Measurements from ENCODE around the gene ZNF275. TPM values are rescaled to one million over a fixed set of nuclear protein-coding genes. Genes with fewer than 3 reads are reported as not detected.

Gene ZNF275
- total and polyA plus RNA-seq, 2 of the 8 experiments (the other 6 are each of a cell fraction or from before 2014, with no cell fraction given) = 8.2 to 9.1 TPM

DNA sequence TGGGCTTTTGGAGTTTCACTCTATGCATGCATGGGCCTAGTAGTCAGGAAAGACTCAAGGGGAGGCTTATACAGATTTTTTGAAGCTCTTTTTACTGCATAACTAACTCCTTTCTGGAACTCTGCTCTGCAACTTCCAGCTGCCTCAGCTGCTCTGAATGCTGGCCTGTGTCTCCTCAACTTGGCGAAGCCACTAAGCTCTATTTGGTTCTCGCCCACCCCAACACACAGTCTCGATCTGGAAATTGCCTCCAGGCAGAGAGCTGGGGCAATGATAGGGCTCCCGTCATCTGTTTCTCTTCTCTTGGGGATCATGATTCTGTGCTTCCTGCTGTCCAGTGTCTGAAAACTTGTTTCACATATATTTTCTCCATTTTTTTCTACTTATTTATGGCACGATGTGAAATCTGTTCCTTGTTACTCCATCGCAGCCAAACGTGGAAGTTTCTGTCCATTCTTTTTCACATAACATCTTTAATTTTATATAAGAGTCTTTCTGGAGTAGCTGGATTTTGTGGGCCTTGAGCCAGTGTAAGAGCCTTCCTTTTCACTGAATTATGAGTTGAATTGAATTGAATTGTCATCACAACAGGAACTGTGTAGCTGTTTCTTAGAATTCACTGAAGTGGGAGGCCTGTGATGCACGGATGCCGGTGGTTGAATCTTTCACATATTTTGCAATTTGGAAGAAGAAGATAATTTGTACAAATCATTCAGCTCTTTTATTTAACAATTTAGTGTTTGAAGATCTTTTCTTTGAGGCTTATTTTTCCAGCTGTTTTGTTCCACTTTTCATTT is 9.0 kb downstream of the ZNF275 start:
- ChIA-PET CTCF (ENCODE audit: partially characterized antibody) (interaction anchor here (1.7 kb wide), 1 partner anchor 11 kb away, joined by 5 read pairs; no protein-coding TSS in a partner anchor), POLR2A (ENCODE audit: partially characterized antibody) (no interaction called here)
- no peak overlapping the region for H3K4ac ChIP-seq (replicated peaks; ENCODE audit: insufficient read length, low read depth, low read length)
- no peaks in the 10 kb centered on the region for H3K79me1 ChIP-seq (ENCODE audit: low read depth, low read length)
- H3K27ac ChIP-seq (ENCODE audit: low read depth, low read length) = no peak overlapping the region
- H3K79me2 ChIP-seq (ENCODE audit: control insufficient read depth in 1 of 2, insufficient read depth in 2 of 2, low read length in 2 of 2) = no peaks in the 10 kb centered on the region; a peak in 1 of 4 replicates
- no peaks in the 10 kb centered on the region; a peak in 1 of 7 replicates for H3K4me1 ChIP-seq (replicated peaks in 1 of 4; ENCODE audit: control insufficient read depth in 3 of 4, insufficient read depth in 4 of 4, low read length in 3 of 4)
- no peak overlapping the region for H2AFZ ChIP-seq (ENCODE audit: low read length)
- H2BK15ac ChIP-seq (ENCODE audit: low read length) = no peak overlapping the region
- H3K14ac ChIP-seq (ENCODE audit: insufficient read length) = no peak overlapping the region
- no peaks in the 10 kb centered on the region for H3K9me3 ChIP-seq (ENCODE audit: insufficient read depth in 2 of 2, low read depth in 1 of 2, low read length in 1 of 2)
- H4K8ac ChIP-seq (ENCODE audit: extremely low read depth, insufficient read depth, low read length) = no peak overlapping the region
- H3K9ac ChIP-seq (replicated peaks in 1 of 4; ENCODE audit: extremely low read depth in 1 of 4, low read depth in 3 of 4, low read length in 3 of 4) = no peak overlapping the region
- no peak overlapping the region for H2BK120ac ChIP-seq (replicated peaks; ENCODE audit: low read depth, low read length)
- no peak overlapping the region for H3K4me3 ChIP-seq (ENCODE audit: extremely low read depth in 1 of 4, insufficient read depth in 2 of 4, low read depth in 3 of 4, low read length in 4 of 4)
- no peak overlapping the region for H3K23ac ChIP-seq (ENCODE audit: insufficient read length)
- H3K23me2 ChIP-seq (ENCODE audit: low read depth, low read length) = no peaks in the 10 kb centered on the region
- H3K56ac ChIP-seq (replicated peaks; ENCODE audit: insufficient read length, low read depth, low read length) = no peak overlapping the region
- H2BK20ac ChIP-seq (ENCODE audit: low read length) = no peak overlapping the region
- DNase-seq (ENCODE audit: low read depth in 1 of 2, low spot score in 2 of 2) (no peak), FAIRE-seq (no peak)
- WGBS, 2 experiments (ENCODE audit: extremely low coverage in 1 of 2, insufficient coverage in 1 of 2, insufficient read length in 1 of 2, insufficient replicate concordance in 2 of 2, low coverage in 1 of 2, low lambda C conversion rate in 2 of 2, missing lambda C conversion rate in 1 of 2) = 92% methylated on average over 9 of the region's 9 CpGs; no CpG with 5 or more reads in 1 of the 2 experiments
- no peak overlapping the region for H4K91ac ChIP-seq (replicated peaks; ENCODE audit: insufficient read length, low read length)
- H4K20me1 ChIP-seq (replicated peaks in 1 of 2; ENCODE audit: control insufficient read depth in 1 of 2, insufficient read depth in 2 of 2, low read length in 2 of 2) = peaks cover 0 to 1% of the 10 kb centered on the region in 2 experiments
- H3K4me2 ChIP-seq (ENCODE audit: insufficient read depth in 1 of 2, low read depth in 2 of 2, low read length in 2 of 2) = no peak overlapping the region
- H3K36me3 ChIP-seq (ENCODE audit: control insufficient read depth in 2 of 4, insufficient read depth in 4 of 4, low read length in 3 of 4) = peaks cover 0 to 11% (median 5%) of the 10 kb centered on the region in 4 experiments; a peak in 5 of 8 replicates
- no peak overlapping the region for H2BK12ac ChIP-seq (ENCODE audit: low read depth, low read length)
- no peak overlapping the region for H3K18ac ChIP-seq (ENCODE audit: extremely low read depth, low read length)
- no peak overlapping the region for H2AK5ac ChIP-seq (ENCODE audit: low read depth, low read length)
- no peak overlapping the region for H2BK5ac ChIP-seq (ENCODE audit: low read depth, low read length)
- H3K27me3 ChIP-seq (replicated peaks in 1 of 4; ENCODE audit: control insufficient read depth in 3 of 4, extremely low read depth in 1 of 4, insufficient read depth in 3 of 4, low read length in 3 of 4) = no peaks in the 10 kb centered on the region
- H4K5ac ChIP-seq (ENCODE audit: insufficient read length, low read depth, low read length) = no peak overlapping the region
- TF ChIP-seq SIX5 (IDR thresholded peaks at IDR 0.05; ENCODE audit: low read depth, low read length) (no peak), KDM1A (IDR thresholded peaks at IDR 0.05; ENCODE audit: borderline replicate concordance, low read length) (no peak), POU5F1 (IDR thresholded peaks at IDR 0.05; ENCODE audit: low read depth, low read length) (no peak), SRF (IDR thresholded peaks at IDR 0.05; ENCODE audit: low read depth, low read length) (no peak), KDM4A (IDR thresholded peaks at IDR 0.05; ENCODE audit: low read depth, low read length, severe bottlenecking) (no peak), ZNF274 (IDR thresholded peaks at IDR 0.05; ENCODE audit: borderline replicate concordance, extremely low read depth, low read length) (no peak), CREB1 (IDR thresholded peaks at IDR 0.05) (no peak), CBX5 (IDR thresholded peaks at IDR 0.05; ENCODE audit: low read depth, low read length) (no peak), HDAC2 (IDR thresholded peaks at IDR 0.05; ENCODE audit: borderline replicate concordance in 1 of 2, low read depth in 2 of 2, low read length in 2 of 2) (no peak), NRF1 (IDR thresholded peaks at IDR 0.05; ENCODE audit: low read depth, low read length) (no peak), CHD1 (IDR thresholded peaks at IDR 0.05; ENCODE audit: low read depth, low read length) (no peak), CBX8 (IDR thresholded peaks at IDR 0.05; ENCODE audit: borderline replicate concordance, low read depth, low read length) (no peak)
- TF ChIP-seq, protein P1, sequence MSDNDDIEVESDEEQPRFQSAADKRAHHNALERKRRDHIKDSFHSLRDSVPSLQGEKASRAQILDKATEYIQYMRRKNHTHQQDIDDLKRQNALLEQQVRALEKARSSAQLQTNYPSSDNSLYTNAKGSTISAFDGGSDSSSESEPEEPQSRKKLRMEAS (IDR thresholded peaks at IDR 0.05) = no peak

All from H1 (cell line).